ENCODE results near the gene CAMTA1.

DNA sequence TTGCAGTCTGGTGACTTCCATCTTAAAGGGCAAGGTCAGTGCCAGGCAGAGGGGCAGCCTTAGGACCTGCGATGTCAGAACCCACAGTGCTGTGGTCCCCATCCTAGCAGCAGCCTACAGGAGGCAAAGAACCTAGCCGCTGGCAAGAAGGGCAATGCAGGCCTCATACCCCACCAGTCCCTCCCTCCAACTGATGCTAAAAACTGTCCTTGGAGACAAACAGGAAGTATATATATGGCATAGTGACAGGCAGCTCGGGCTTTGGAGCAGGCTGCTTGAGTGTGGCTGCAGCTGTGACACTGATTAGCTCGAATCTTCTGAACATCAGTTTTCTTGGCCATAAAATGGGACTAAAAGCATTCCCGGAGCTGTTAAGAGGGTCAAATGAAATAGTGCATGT, 829.9 kb downstream of the CAMTA1 start:
- TF ChIP-seq, protein P1, sequence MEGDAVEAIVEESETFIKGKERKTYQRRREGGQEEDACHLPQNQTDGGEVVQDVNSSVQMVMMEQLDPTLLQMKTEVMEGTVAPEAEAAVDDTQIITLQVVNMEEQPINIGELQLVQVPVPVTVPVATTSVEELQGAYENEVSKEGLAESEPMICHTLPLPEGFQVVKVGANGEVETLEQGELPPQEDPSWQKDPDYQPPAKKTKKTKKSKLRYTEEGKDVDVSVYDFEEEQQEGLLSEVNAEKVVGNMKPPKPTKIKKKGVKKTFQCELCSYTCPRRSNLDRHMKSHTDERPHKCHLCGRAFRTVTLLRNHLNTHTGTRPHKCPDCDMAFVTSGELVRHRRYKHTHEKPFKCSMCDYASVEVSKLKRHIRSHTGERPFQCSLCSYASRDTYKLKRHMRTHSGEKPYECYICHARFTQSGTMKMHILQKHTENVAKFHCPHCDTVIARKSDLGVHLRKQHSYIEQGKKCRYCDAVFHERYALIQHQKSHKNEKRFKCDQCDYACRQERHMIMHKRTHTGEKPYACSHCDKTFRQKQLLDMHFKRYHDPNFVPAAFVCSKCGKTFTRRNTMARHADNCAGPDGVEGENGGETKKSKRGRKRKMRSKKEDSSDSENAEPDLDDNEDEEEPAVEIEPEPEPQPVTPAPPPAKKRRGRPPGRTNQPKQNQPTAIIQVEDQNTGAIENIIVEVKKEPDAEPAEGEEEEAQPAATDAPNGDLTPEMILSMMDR (IDR thresholded peaks at IDR 0.05; ENCODE audit: insufficient read depth, low read length, poor library complexity, severe bottlenecking): no peak
- no peak for TF ChIP-seq EZH2phosphoT487 (conservative IDR thresholded peaks at IDR 0.05; ENCODE audit: low read length)

Data from SU-DHL-6 (cell line).